T-cell (primary cell): Measurements from ENCODE around the gene CIAPIN1. TPM values are rescaled to one million over a fixed set of nuclear protein-coding genes. Genes with fewer than 3 reads are reported as not detected.

Source experiments
- ATAC-seq, 4 experiments: fragments of 200-7000 bp in 3 of 4; fragments of 150-1000 bp in 1 of 4; cut with Tn5 transposase; replicated peaks in 1 of 4; 1 replicate in 3 of 4; 2 replicates in 1 of 4; pipeline ENCODE4 v1.10.0; 2021; ENCODE audit warnings: moderate library complexity in 3 of 4, mild to moderate bottlenecking in 2 of 4, moderate number of reproducible peaks in 1 of 4
- CTCF ChIA-PET, 2 donors: fragments of 300-600 bp; sonication (Branson Sonifier 250); formaldehyde crosslinking; loops; one replicate each; lab custom pipeline; 2022; ENCODE audit warnings: antibody characterized with exemption in 2 of 2; lab: Charles Lee
- POLR2A ChIA-PET, 2 donors: fragments of 300-600 bp; sonication (Branson Sonifier 250); formaldehyde crosslinking; loops; one replicate each; lab custom pipeline; 2022; ENCODE audit warnings: antibody characterized with exemption in 2 of 2; lab: Charles Lee
- DNase-seq, 35 experiments: peaks; one replicate each; pipeline versions ENCODE4 v3.0.0 to v3.0.0-alpha.2; 2013 to 2023
- H3K27ac ChIP-seq: one replicate; pipeline ENCODE4 v1.5.1; 2013; ENCODE audit warnings: low read length
- H3K27me3 ChIP-seq, 2 experiments: replicated peaks in 1 of 2; 1 replicate in 1 of 2; 2 replicates in 1 of 2; pipeline versions ENCODE4 v1.6.1 to v1.7.0; 2013; ENCODE audit warnings: low read length in 1 of 2, mixed read lengths in 1 of 2; ENCODE audit not compliant: control insufficient read depth in 2 of 2, insufficient read depth in 2 of 2; ENCODE audit errors: extremely low read depth in 1 of 2
- H3K36me3 ChIP-seq, 2 donors: 1 replicate in 1 of 2; 2 replicates in 1 of 2; pipeline versions ENCODE4 v1.6.1 to v1.7.0; 2013; ENCODE audit warnings: low read length in 1 of 2; ENCODE audit not compliant: control insufficient read depth in 2 of 2, insufficient read depth in 1 of 2; ENCODE audit errors: extremely low read depth in 1 of 2
- H3K4me1 ChIP-seq, 2 experiments: 1 replicate in 1 of 2; 2 replicates in 1 of 2; pipeline versions ENCODE4 v1.6.1 to v1.7.0; 2013; ENCODE audit warnings: low read length in 2 of 2, mixed read lengths in 1 of 2; ENCODE audit not compliant: insufficient read depth in 2 of 2, control insufficient read depth in 1 of 2; ENCODE audit errors: extremely low read depth in 1 of 2
- H3K4me3 ChIP-seq, 2 donors: 1 replicate in 1 of 2; 2 replicates in 1 of 2; pipeline versions ENCODE4 v1.5.1 to v1.7.0; 2013; ENCODE audit warnings: mild to moderate bottlenecking in 2 of 2, low read length in 1 of 2, moderate library complexity in 1 of 2; ENCODE audit not compliant: control insufficient read depth in 1 of 2; ENCODE audit errors: extremely low read depth in 1 of 2
- H3K9me3 ChIP-seq: 2 replicates; pipeline ENCODE4 v1.7.0; 2013
- H3K27ac Mint-ChIP-seq, 2 donors: one replicate each; pipeline ENCODE4 v1.8.0; 2020 to 2021; ENCODE audit warnings: mild to moderate bottlenecking in 2 of 2, mixed read lengths in 2 of 2
- H3K27me3 Mint-ChIP-seq, 2 donors: one replicate each; pipeline ENCODE4 v1.8.0; 2021 to 2022; ENCODE audit warnings: mixed read lengths in 2 of 2
- H3K36me3 Mint-ChIP-seq: one replicate; pipeline ENCODE4 v1.8.0; 2021; ENCODE audit warnings: mixed read lengths
- H3K4me1 Mint-ChIP-seq, 3 donors: one replicate each; pipeline ENCODE4 v1.8.0; 2020 to 2022; ENCODE audit warnings: mixed read lengths in 3 of 3, mild to moderate bottlenecking in 1 of 3
- H3K4me3 Mint-ChIP-seq, 3 donors: one replicate each; pipeline ENCODE4 v1.8.0; 2020 to 2022; ENCODE audit warnings: mild to moderate bottlenecking in 3 of 3, mixed read lengths in 3 of 3, moderate library complexity in 3 of 3
- H3K9me3 Mint-ChIP-seq, 3 donors: one replicate each; pipeline ENCODE4 v1.8.0; 2020 to 2022; ENCODE audit warnings: mixed read lengths in 3 of 3
- WGBS: methylation state at CpG from one replicate; pipeline ENCODE4 v1.1.5; 2013; ENCODE audit warnings: missing lambda C conversion rate; ENCODE audit not compliant: insufficient coverage; 5-methylcytosine and 5-hydroxymethylcytosine counted together
- total RNA-seq, 35 experiments: library from RNA in 6 of 35; stranded (reverse) in 6 of 35; fragments of 120-200 nt in 1 of 35; gene quantifications; one replicate each; pipeline versions ENCODE4 v1.2.1 to v1.2.4 and lab custom pipeline; 2013 to 2026

The CIAPIN1 gene
- total RNA-seq, 5 donors from 2014 or later (not counting 1 experiment from before 2014, with no cell fraction given) = 26.5 to 46.8 (median 28.5) TPM

GRCh38 chr16:57476546-57477410 is 29.6 kb upstream of the CIAPIN1 start:
- ChIA-PET POLR2A (interaction anchor here in 1 of 2 donors (0.9 kb wide), 1 partner anchor 46 kb away, joined by 3 read pairs; no protein-coding TSS in a partner anchor), CTCF (interaction anchor here in 1 of 2 donors (0.6 kb wide), 2 partner anchors 58 to 607 kb away, joined by 3 read pairs; no protein-coding TSS in a partner anchor)
- no peak for ATAC-seq
- no peaks in the 10 kb centered on the region for H3K27me3 ChIP-seq
- no peaks in the 10 kb centered on the region for H3K9me3 Mint-ChIP-seq
- H3K27ac Mint-ChIP-seq = peak overlapping the region in 1 of 2 donors; percentile 72
- H3K4me3 Mint-ChIP-seq = peak overlapping the region in 1 of 3 donors; percentile 34
- H3K27ac ChIP-seq = peak overlapping the region; percentile 34
- no peaks in the 10 kb centered on the region for H3K27me3 Mint-ChIP-seq
- H3K4me1 ChIP-seq = peaks cover 6 to 26% of the 10 kb centered on the region in 2 experiments
- H3K36me3 Mint-ChIP-seq = peaks cover 3% of the 10 kb centered on the region
- H3K9me3 ChIP-seq = no peaks in the 10 kb centered on the region
- 91% methylated on average over 5 of the region's 6 CpGs for WGBS
- H3K4me3 ChIP-seq = no peak overlapping the region
- peaks cover 4 to 11% of the 10 kb centered on the region in 2 donors for H3K36me3 ChIP-seq
- H3K4me1 Mint-ChIP-seq = peaks cover 13 to 19% (median 17%) of the 10 kb centered on the region in 3 donors
- DNase-seq = no peak

GRCh38 chr16:57475711-57476339 is 28.6 kb upstream of the CIAPIN1 start:
- Mint-ChIP-seq H3K4me3 (peak overlapping the region in 1 of 3 donors; percentile 34), H3K27ac (peak overlapping the region in 1 of 2 donors; percentile 72), H3K36me3 (peaks cover 13% of the 10 kb centered on the region), H3K4me1 (peaks cover 13 to 19% (median 17%) of the 10 kb centered on the region in 3 donors), H3K27me3 (no peaks in the 10 kb centered on the region), H3K9me3 (no peaks in the 10 kb centered on the region)
- no peaks in the 10 kb centered on the region for H3K27me3 ChIP-seq
- peaks cover 6 to 26% of the 10 kb centered on the region in 2 experiments for H3K4me1 ChIP-seq
- peak; percentile 90 to 93 (median 92) for ATAC-seq
- peaks cover 4 to 20% of the 10 kb centered on the region in 2 donors for H3K36me3 ChIP-seq
- ChIA-PET CTCF (interaction anchor here in 1 of 2 donors (0.6 to 0.7 kb wide), 3 partner anchors 16 to 177 kb away, joined by 3 to 13 read pairs (median 3); no protein-coding TSS in a partner anchor), POLR2A (interaction anchor here in 1 of 2 donors (0.9 kb wide), 1 partner anchor 45 kb away, joined by 3 read pairs; no protein-coding TSS in a partner anchor)
- 3% methylated on average over 9 of the region's 12 CpGs for WGBS
- no peaks in the 10 kb centered on the region for H3K9me3 ChIP-seq
- peak overlapping the region; percentile 34 for H3K27ac ChIP-seq
- H3K4me3 ChIP-seq = peak overlapping the region in 1 of 2 donors; percentile 2
- DNase-seq = peak; percentile 43 to 79 (median 65)

- H3K4me1 ChIP-seq = peaks cover 6 to 26% of the 10 kb centered on the region in 2 experiments
- H3K9me3 ChIP-seq = no peaks in the 10 kb centered on the region
- 93% methylated on average over 22 of the region's 30 CpGs for WGBS
- no peaks in the 10 kb centered on the region for H3K27me3 ChIP-seq
- no peak overlapping the region for H3K27ac ChIP-seq
- DNase-seq = no peak
- peaks cover 10 to 29% of the 10 kb centered on the region in 2 donors for H3K36me3 ChIP-seq
- H3K4me3 Mint-ChIP-seq = no peak overlapping the region
- no peaks in the 10 kb centered on the region for H3K9me3 Mint-ChIP-seq
- ChIA-PET POLR2A (no interaction called here), CTCF (interaction anchor here in 1 of 2 donors (0.6 to 0.7 kb wide), 2 partner anchors 16 to 176 kb away, joined by 3 to 13 read pairs; no protein-coding TSS in a partner anchor)
- H3K4me1 Mint-ChIP-seq = peaks cover 13 to 19% (median 17%) of the 10 kb centered on the region in 3 donors
- peaks cover 19% of the 10 kb centered on the region for H3K36me3 Mint-ChIP-seq
- no peaks in the 10 kb centered on the region for H3K27me3 Mint-ChIP-seq
- H3K27ac Mint-ChIP-seq = peak overlapping the region in 1 of 2 donors; percentile 76
- ATAC-seq = no peak
- H3K4me3 ChIP-seq = no peak overlapping the region
Observed at GRCh38 chr16:57474671-57475661, 27.8 kb upstream of the CIAPIN1 start.

- no peaks in the 10 kb centered on the region for H3K9me3 Mint-ChIP-seq
- no peak for DNase-seq
Observed at GRCh38 chr16:57473906-57474305, 26.7 kb upstream of the CIAPIN1 start.

GRCh38 chr16:57473176-57473840 is 26.1 kb upstream of the CIAPIN1 start:
- Mint-ChIP-seq H3K27ac (no peak overlapping the region), H3K4me1 (peaks cover 9 to 21% (median 14%) of the 10 kb centered on the region in 3 donors), H3K36me3 (peaks cover 32% of the 10 kb centered on the region), H3K9me3 (no peaks in the 10 kb centered on the region), H3K27me3 (no peaks in the 10 kb centered on the region), H3K4me3 (no peak overlapping the region)
- ChIA-PET CTCF (no interaction called here), POLR2A (no interaction called here)
- H3K27me3 ChIP-seq = no peaks in the 10 kb centered on the region
- no peaks in the 10 kb centered on the region for H3K9me3 ChIP-seq
- no peak overlapping the region for H3K27ac ChIP-seq
- ATAC-seq (no peak), DNase-seq (no peak)
- H3K4me3 ChIP-seq = no peak overlapping the region
- H3K36me3 ChIP-seq = peaks cover 15 to 45% of the 10 kb centered on the region in 2 donors
- whole genome bisulfite sequencing = 95% methylated on average over 5 of the region's 14 CpGs
- H3K4me1 ChIP-seq = peaks cover 6 to 26% of the 10 kb centered on the region in 2 experiments

More at GRCh38 chr16:57473906-57474305, 26.7 kb upstream of the CIAPIN1 start:
- Mint-ChIP-seq H3K4me1 (peaks cover 9 to 17% (median 15%) of the 10 kb centered on the region in 3 donors), H3K27ac (no peak overlapping the region), H3K36me3 (peaks cover 27% of the 10 kb centered on the region), H3K4me3 (no peak overlapping the region), H3K27me3 (no peaks in the 10 kb centered on the region)
- no peak overlapping the region for H3K27ac ChIP-seq
- H3K36me3 ChIP-seq = peaks cover 15 to 39% of the 10 kb centered on the region in 2 donors
- POLR2A ChIA-PET = interaction anchor here in 1 of 2 donors (0.5 kb wide), 1 partner anchor 51 kb away, joined by 11 read pairs; no protein-coding TSS in a partner anchor
- H3K4me3 ChIP-seq = no peak overlapping the region
- CTCF ChIA-PET = no interaction called here
- ATAC-seq = no peak
- 44% methylated on average over 3 of the region's 8 CpGs for WGBS
- H3K4me1 ChIP-seq = peaks cover 6 to 26% of the 10 kb centered on the region in 2 experiments
- H3K27me3 ChIP-seq = no peaks in the 10 kb centered on the region
- H3K9me3 ChIP-seq = no peaks in the 10 kb centered on the region
